GM21423 (cell line): ENCODE data around the gene SUGCT.

Experiments
- ATAC-seq: cut with Tn5 transposase; IDR thresholded peaks from one replicate; pipeline ENCODE4 v1.9.1; 2021; ENCODE audit warnings: mild to moderate bottlenecking, moderate library complexity; ENCODE audit not compliant: unreplicated experiment

The SUGCT gene

GRCh38 chr7:40507166-40507565, 372.4 kb downstream of the SUGCT start:
- ATAC-seq = no peak

- no peak for ATAC-seq
These were observed 374.6 kb downstream of the SUGCT start for GRCh38 chr7:40509287-40509996.

- ATAC-seq = no peak
These were observed 381.6 kb downstream of the SUGCT start for GRCh38 chr7:40516376-40516775.

GRCh38 chr7:40519009-40519408, 384.2 kb downstream of the SUGCT start:
- ATAC-seq = no peak

- ATAC-seq = no peak
These were observed 386.4 kb downstream of the SUGCT start for GRCh38 chr7:40520986-40521738.

- ATAC-seq = no peak
These were observed 391.0 kb downstream of the SUGCT start for GRCh38 chr7:40525764-40526163.

GRCh38 chr7:40526951-40527715, 392.3 kb downstream of the SUGCT start:
- ATAC-seq = no peak

GRCh38 chr7:40527723-40528122, 392.9 kb downstream of the SUGCT start:
- no peak for ATAC-seq

GRCh38 chr7:40530292-40530691, 395.5 kb downstream of the SUGCT start:
- ATAC-seq = no peak

GRCh38 chr7:40531956-40532355, 397.2 kb downstream of the SUGCT start:
- no peak for ATAC-seq

GRCh38 chr7:40535678-40536077, 400.9 kb downstream of the SUGCT start:
- no peak for ATAC-seq

- no peak for ATAC-seq
These were observed 401.6 kb downstream of the SUGCT start for GRCh38 chr7:40536421-40536820.

- ATAC-seq = no peak
These were observed 403.5 kb downstream of the SUGCT start for GRCh38 chr7:40538281-40538680.

- ATAC-seq = no peak
These were observed 406.5 kb downstream of the SUGCT start for GRCh38 chr7:40541336-40541735.

GRCh38 chr7:40542982-40543741, 408.4 kb downstream of the SUGCT start:
- no peak for ATAC-seq

- no peak for ATAC-seq
These were observed 409.5 kb downstream of the SUGCT start for GRCh38 chr7:40544221-40544723.

GRCh38 chr7:40544871-40545303, 410.1 kb downstream of the SUGCT start:
- ATAC-seq = no peak

GRCh38 chr7:40545739-40546138, 410.9 kb downstream of the SUGCT start:
- ATAC-seq = no peak

- no peak for ATAC-seq
These were observed 412.1 kb downstream of the SUGCT start for GRCh38 chr7:40546616-40547501.
